ENCODE measurements around the gene TXNDC5.

DNA sequence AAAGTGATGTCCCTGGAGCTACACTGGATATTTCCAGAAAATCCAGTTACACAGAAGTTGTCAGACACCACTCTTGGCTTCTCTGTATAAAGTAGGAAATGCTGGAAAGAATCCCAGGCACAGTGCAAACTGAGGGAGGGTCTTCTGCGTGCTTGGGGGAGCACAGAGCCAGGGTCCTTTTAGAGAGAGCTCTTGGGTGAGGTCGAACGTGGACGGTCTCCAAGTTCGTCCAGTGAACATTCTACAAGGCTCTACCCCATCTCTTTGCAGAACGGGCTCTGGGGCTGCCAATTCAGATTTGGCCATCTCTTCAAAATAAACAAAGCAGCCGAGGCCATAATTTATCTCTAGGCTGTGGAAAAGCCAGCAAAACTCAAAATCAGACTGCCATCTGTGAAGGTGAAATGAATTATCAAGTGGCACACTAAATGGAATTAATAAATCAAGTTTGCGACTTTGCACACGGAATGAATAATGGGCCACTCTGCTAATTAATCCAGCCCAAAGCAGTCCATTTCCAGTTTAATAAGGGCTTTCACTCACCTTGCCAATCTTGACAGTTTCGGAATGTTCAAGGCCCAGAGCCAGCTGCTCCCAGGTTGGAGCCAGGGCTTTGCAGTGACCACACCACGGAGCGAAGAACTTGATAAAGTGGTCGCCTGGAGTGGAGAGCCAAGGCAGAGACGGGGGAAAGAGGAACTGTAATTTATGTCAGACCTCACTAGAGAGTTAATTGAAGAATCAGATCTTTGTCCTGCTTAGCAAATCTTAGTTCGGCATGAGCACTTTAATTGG lies 19.3 kb downstream of the TXNDC5 start:
- TF ChIP-seq MAX (IDR thresholded peaks at IDR 0.05): no peak
- TF ChIP-seq, protein P1, sequence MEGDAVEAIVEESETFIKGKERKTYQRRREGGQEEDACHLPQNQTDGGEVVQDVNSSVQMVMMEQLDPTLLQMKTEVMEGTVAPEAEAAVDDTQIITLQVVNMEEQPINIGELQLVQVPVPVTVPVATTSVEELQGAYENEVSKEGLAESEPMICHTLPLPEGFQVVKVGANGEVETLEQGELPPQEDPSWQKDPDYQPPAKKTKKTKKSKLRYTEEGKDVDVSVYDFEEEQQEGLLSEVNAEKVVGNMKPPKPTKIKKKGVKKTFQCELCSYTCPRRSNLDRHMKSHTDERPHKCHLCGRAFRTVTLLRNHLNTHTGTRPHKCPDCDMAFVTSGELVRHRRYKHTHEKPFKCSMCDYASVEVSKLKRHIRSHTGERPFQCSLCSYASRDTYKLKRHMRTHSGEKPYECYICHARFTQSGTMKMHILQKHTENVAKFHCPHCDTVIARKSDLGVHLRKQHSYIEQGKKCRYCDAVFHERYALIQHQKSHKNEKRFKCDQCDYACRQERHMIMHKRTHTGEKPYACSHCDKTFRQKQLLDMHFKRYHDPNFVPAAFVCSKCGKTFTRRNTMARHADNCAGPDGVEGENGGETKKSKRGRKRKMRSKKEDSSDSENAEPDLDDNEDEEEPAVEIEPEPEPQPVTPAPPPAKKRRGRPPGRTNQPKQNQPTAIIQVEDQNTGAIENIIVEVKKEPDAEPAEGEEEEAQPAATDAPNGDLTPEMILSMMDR (IDR thresholded peaks at IDR 0.05; ENCODE audit: low read depth, low read length, missing input control): no peak
- TF ChIP-seq ZBTB33 (IDR thresholded peaks at IDR 0.05): no peak
- TF ChIP-seq, protein P2, sequence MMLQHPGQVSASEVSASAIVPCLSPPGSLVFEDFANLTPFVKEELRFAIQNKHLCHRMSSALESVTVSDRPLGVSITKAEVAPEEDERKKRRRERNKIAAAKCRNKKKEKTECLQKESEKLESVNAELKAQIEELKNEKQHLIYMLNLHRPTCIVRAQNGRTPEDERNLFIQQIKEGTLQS (IDR thresholded peaks at IDR 0.05): no peak
- TF ChIP-seq EGR1 (IDR thresholded peaks at IDR 0.05; ENCODE audit: low read depth in 2 of 2): no peak
- no peak for TF ChIP-seq RXRA (IDR thresholded peaks at IDR 0.05)
- TF ChIP-seq FOXA2 (IDR thresholded peaks at IDR 0.05): no peak
- TF ChIP-seq YY1 (IDR thresholded peaks at IDR 0.05): no peak
- no peak for TF ChIP-seq GABPA (IDR thresholded peaks at IDR 0.05 in 1 of 2, conservative IDR thresholded peaks at IDR 0.05 in 1 of 2)

Measured in liver (tissue), 3 donors.